Tibial artery (tissue), 4 donors: ENCODE data around the gene GALNT2.

Experiments used
- DNase-seq, 2 donors: peaks; one replicate each; pipeline ENCODE4 v3.0.0-alpha.2; 2019
- H3K27ac ChIP-seq, 2 donors: fragments of 200-600 bp; sonication (generic) in 1 of 2; 1 replicate in 1 of 2; 2 replicates in 1 of 2; pipeline ENCODE4 v1.5.1; 2018 to 2019; ENCODE audit warnings: mild to moderate bottlenecking in 1 of 2
- H3K27me3 ChIP-seq, 2 donors: fragments of 200-600 bp; sonication (generic) in 1 of 2; one replicate each; pipeline versions ENCODE4 v1.5.1 to v1.6.0; 2016 to 2019
- H3K36me3 ChIP-seq, 3 donors: fragments of 200-600 bp; sonication (generic) in 2 of 3; one replicate each; pipeline ENCODE4 v1.5.1; 2016 to 2019; ENCODE audit warnings: mild to moderate bottlenecking in 2 of 3
- H3K4me1 ChIP-seq, 4 donors: fragments of 200-600 bp; sonication (generic) in 2 of 4; 1 replicate in 3 of 4; 2 replicates in 1 of 4; pipeline ENCODE4 v1.5.1; 2016 to 2019
- H3K4me3 ChIP-seq, 2 donors: fragments of 200-600 bp; sonication (generic) in 1 of 2; 1 replicate in 1 of 2; 2 replicates in 1 of 2; pipeline ENCODE4 v1.5.1; 2018 to 2019; ENCODE audit warnings: mild to moderate bottlenecking in 2 of 2
- H3K9me3 ChIP-seq, 3 donors: fragments of 200-600 bp; sonication (generic) in 1 of 3; one replicate each; pipeline ENCODE4 v1.5.1; 2016 to 2019
- intact Hi-C: fragments of 100-400 bp; cut with DNase I; formaldehyde crosslinking; loops from one replicate; pipeline ENCODE4 v1.15.0; 2023; ENCODE audit warnings: low total_unique reads
- TF ChIP-seq, protein P1 (sequence below), 2 experiments: fragments of 200-600 bp in 1 of 2; fragments of 450-650 bp in 1 of 2; IDR thresholded peaks; one replicate each; pipeline ENCODE4 v1.5.1; 2017 to 2019; ENCODE audit warnings: antibody characterized with exemption in 2 of 2, mild to moderate bottlenecking in 1 of 2, moderate library complexity in 1 of 2

The GALNT2 gene

DNA sequence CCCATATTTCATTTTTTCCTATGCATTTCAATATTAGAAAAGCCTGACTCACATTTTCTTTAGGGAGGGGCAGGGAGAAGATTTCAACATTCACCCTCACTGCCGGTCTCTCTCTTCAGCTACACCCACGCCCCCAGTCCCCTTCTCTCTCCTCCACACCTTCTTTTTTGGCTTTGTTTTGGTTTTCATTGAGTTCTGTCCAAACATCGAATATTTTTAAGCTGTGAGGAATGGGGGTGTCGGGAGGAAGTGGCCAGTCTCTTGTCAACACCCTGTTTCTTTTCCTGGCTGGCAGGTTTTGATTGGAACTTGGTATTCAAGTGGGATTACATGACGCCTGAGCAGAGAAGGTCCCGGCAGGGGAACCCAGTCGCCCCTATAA is 181.8 kb downstream of the GALNT2 start:
- TF ChIP-seq, protein P1, sequence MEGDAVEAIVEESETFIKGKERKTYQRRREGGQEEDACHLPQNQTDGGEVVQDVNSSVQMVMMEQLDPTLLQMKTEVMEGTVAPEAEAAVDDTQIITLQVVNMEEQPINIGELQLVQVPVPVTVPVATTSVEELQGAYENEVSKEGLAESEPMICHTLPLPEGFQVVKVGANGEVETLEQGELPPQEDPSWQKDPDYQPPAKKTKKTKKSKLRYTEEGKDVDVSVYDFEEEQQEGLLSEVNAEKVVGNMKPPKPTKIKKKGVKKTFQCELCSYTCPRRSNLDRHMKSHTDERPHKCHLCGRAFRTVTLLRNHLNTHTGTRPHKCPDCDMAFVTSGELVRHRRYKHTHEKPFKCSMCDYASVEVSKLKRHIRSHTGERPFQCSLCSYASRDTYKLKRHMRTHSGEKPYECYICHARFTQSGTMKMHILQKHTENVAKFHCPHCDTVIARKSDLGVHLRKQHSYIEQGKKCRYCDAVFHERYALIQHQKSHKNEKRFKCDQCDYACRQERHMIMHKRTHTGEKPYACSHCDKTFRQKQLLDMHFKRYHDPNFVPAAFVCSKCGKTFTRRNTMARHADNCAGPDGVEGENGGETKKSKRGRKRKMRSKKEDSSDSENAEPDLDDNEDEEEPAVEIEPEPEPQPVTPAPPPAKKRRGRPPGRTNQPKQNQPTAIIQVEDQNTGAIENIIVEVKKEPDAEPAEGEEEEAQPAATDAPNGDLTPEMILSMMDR (IDR thresholded peaks at IDR 0.05) = no peak
- Histone ChIP-seq H3K36me3 (peaks cover 4 to 39% (median 14%) of the 10 kb centered on the region in 3 donors), H3K4me3 (no peak overlapping the region), H3K27ac (peak overlapping the region; percentile 75 to 83), H3K9me3 (no peaks in the 10 kb centered on the region), H3K4me1 (peaks cover 5 to 52% (median 37%) of the 10 kb centered on the region in 4 donors), H3K27me3 (no peaks in the 10 kb centered on the region)
- intact Hi-C loops = no loop called here
- DNase-seq = no peak

DNA sequence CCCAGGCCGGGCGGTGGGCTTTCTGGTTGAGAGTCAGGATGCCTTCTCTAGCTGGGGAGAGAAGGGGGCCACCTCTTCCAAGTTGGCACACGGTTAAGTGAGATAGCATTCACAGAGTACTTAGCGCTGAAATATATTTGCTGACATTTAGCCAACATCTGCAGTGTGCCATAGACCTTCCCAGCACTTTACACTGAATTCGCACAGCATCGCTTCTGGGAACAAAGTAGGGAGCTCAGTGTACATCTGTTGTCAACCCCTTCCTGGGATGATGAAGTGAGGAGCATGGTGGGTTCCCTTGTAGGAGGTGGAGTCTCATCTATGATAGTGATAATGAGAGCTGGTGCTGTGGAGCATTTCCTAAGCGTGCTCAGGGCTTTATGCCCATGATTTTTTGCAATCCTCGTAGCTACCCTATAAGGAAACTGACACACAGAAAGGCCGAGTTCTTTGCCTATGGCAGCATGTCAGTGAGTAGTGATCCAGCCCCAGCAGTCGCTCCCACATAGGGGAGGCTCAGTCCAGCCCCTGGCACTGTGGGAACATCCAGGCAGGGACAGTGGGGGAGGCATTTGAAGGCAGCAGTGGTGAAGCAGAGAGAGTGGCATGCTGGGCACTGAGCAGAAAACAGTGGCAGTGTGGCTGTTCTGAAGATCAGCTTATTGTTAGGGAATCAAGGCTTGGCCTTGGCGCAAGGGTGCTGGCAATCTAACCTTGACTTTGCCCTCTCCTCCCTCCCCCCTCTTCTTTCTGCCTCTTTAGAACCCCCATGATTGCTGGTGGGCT is 182.8 kb downstream of the GALNT2 start:
- no peaks in the 10 kb centered on the region for H3K9me3 ChIP-seq
- DNase-seq = peak in 1 of 2 donors; percentile 83
- TF ChIP-seq, protein P1 (IDR thresholded peaks at IDR 0.05) = no peak
- H3K4me1 ChIP-seq = peaks cover 5 to 52% (median 37%) of the 10 kb centered on the region in 4 donors
- H3K4me3 ChIP-seq = no peak overlapping the region
- no peaks in the 10 kb centered on the region for H3K27me3 ChIP-seq
- peak overlapping the region; percentile 75 to 83 for H3K27ac ChIP-seq
- peaks cover 4 to 32% (median 16%) of the 10 kb centered on the region in 3 donors for H3K36me3 ChIP-seq
- intact Hi-C loops = no loop called here

DNA sequence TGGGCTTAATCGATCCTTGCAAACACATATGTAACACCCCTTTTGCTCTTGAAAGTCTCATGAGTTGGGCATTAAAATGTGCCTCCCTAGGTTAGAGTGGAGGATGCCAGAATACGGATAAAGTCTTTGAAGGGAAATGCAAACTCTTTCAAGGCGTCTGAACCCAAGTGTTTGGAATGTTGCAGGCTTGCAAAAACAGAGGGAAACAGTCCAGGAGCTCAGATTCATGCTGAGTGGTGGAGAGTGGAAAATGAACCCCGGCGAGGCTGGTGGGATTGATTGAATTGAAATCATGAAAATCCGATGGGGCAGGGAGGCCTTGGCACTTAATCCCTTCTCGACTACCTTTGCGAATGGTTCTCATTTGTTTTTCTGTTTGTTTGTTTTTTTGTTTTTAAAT is 183.6 kb downstream of the GALNT2 start:
- Histone ChIP-seq H3K4me3 (no peak overlapping the region), H3K27ac (peak overlapping the region; percentile 75 to 83), H3K27me3 (no peaks in the 10 kb centered on the region), H3K9me3 (no peaks in the 10 kb centered on the region), H3K4me1 (peaks cover 5 to 52% (median 37%) of the 10 kb centered on the region in 4 donors), H3K36me3 (peaks cover 11 to 33% (median 22%) of the 10 kb centered on the region in 3 donors)
- DNase-seq = no peak
- TF ChIP-seq, protein P1 (IDR thresholded peaks at IDR 0.05) = no peak
- intact Hi-C loops = no loop called here

DNA sequence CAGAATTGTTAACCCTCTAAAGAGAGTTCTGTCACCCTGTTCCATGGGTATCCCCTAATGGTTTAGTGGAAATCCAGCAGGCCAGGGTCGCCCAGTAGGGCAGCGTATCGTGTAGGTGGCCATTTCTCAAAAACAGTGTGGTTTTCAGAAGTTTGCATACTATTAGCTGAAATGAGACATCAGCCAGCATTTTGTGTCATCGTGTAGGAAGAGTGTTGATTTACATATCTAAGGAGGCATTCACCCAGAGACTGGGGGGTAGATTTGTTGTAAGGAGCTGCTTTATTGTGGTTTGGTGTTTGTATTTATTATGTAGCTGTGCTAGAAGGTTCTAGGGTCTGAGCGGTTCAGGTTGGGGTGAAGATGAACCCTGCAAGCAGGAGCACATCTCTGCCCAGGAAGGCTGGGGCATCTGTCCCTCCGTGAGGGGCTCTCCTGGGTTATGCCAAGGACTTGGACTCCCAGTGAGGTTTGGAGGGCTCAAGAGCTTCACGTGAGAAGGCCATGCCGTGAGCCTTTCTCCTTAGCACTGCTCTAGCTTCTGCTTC is 184.7 kb downstream of the GALNT2 start:
- Histone ChIP-seq H3K4me3 (no peak overlapping the region), H3K27ac (peak overlapping the region; percentile 75 to 83), H3K4me1 (peaks cover 5 to 57% (median 37%) of the 10 kb centered on the region in 4 donors), H3K9me3 (no peaks in the 10 kb centered on the region), H3K36me3 (peaks cover 7 to 27% (median 15%) of the 10 kb centered on the region in 3 donors), H3K27me3 (no peaks in the 10 kb centered on the region)
- DNase-seq = no peak
- TF ChIP-seq, protein P1 (IDR thresholded peaks at IDR 0.05) = no peak
- intact Hi-C loops = no loop called here

DNA sequence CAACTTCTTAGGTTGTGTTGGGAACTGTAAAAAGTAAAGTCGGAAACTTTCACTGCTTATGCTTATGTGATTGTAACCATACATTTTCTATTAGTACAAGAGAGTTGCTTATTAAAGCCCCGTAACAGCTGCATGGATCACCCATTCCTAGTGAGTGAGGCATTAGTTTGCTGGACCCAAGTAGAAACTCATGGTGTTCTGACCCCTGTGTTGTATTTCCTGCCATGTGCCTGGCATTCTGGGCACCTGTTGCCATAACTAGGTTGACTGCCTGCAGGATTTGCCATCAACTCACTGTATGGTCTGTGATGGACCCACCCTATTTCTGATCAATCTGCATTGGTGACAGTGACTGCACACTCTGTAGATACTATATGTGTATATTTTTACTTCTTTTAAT is 186.1 kb downstream of the GALNT2 start:
- Histone ChIP-seq H3K36me3 (peaks cover 7 to 37% (median 26%) of the 10 kb centered on the region in 3 donors), H3K9me3 (no peaks in the 10 kb centered on the region), H3K4me1 (peaks cover 5 to 49% (median 33%) of the 10 kb centered on the region in 4 donors), H3K4me3 (no peak overlapping the region), H3K27ac (no peak overlapping the region), H3K27me3 (no peaks in the 10 kb centered on the region)
- TF ChIP-seq, protein P1 (IDR thresholded peaks at IDR 0.05) = no peak
- no peak for DNase-seq
- intact Hi-C loops = no loop called here
